Uterus (tissue), 4 donors: ENCODE measurements around the gene RMND5B. TPM values are rescaled to one million over a fixed set of nuclear protein-coding genes. Genes with fewer than 3 reads are reported as not detected.
A peak's percentile ranks its signal among the peaks of the same experiment; 100 is the strongest.
"Not testable (repeated sequence)": the region's sequence is repeated elsewhere in the genome, so short reads cannot be mapped to it uniquely, and the experiment has no call there.

Experiments used
- DNase-seq, 2 donors: peaks; one replicate each; pipeline ENCODE4 v3.0.0-alpha.2; 2019 to 2020
- H3K27ac ChIP-seq, 2 donors: fragments of 200-600 bp; sonication (generic); 1 replicate in 1 of 2; 2 replicates in 1 of 2; pipeline ENCODE4 v1.5.1; 2016 to 2018
- H3K27me3 ChIP-seq, 2 donors: fragments of 200-600 bp; sonication (generic); one replicate each; pipeline ENCODE4 v1.5.1; 2018 to 2019; ENCODE audit warnings: control low read depth in 1 of 2
- H3K36me3 ChIP-seq, 2 donors: fragments of 200-600 bp; sonication (generic); one replicate each; pipeline ENCODE4 v1.5.1; 2019; ENCODE audit warnings: control low read depth in 1 of 2
- H3K4me1 ChIP-seq, 2 donors: fragments of 200-600 bp; sonication (generic); one replicate each; pipeline ENCODE4 v1.5.1; 2018 to 2019; ENCODE audit warnings: control low read depth in 1 of 2
- H3K4me3 ChIP-seq, 2 donors: fragments of 200-600 bp; sonication (generic); 1 replicate in 1 of 2; 2 replicates in 1 of 2; pipeline ENCODE4 v1.5.1; 2018 to 2019; ENCODE audit warnings: mild to moderate bottlenecking in 1 of 2
- H3K9me3 ChIP-seq, 2 donors: fragments of 200-600 bp; sonication (generic); one replicate each; pipeline ENCODE4 v1.5.1; 2019; ENCODE audit warnings: control low read depth in 1 of 2
- CTCF ChIP-seq, 4 experiments: fragments of 200-600 bp in 2 of 4; fragments of 450-650 bp in 2 of 4; sonication (generic) in 2 of 4; IDR thresholded peaks; one replicate each; pipeline ENCODE4 v1.5.1; 2016 to 2019; ENCODE audit warnings: antibody characterized with exemption in 4 of 4, mild to moderate bottlenecking in 2 of 4, moderate library complexity in 1 of 4
- POLR2A ChIP-seq, 2 donors: fragments of 450-650 bp; IDR thresholded peaks; one replicate each; pipeline ENCODE4 v1.6.1; 2016; ENCODE audit warnings: antibody characterized with exemption in 2 of 2, mild to moderate bottlenecking in 1 of 2, moderate library complexity in 1 of 2
- intact Hi-C: fragments of 100-400 bp; cut with DNase I; formaldehyde crosslinking; loops from one replicate; pipeline ENCODE4 v1.15.1; 2023; ENCODE audit warnings: low total_unique reads
- total RNA-seq, 4 donors: library from RNA; depleted of rRNA in 3 of 4; stranded (reverse); fragments of >200 nt in 3 of 4; gene quantifications; one replicate each; pipeline versions ENCODE4 v1.1.0 to v1.2.4, GENCODE V29; 2014 to 2023
- donor health status: DM: yes; HTN: yes; CAD: no.

The RMND5B gene
- total RNA-seq, result 10 to 100 TPM; 29.7 to 52.3 (median 39.9) TPM

GRCh38 chr5:178130576-178131445 lies at the start of gene RMND5B:
RMND5B (plus strand) TSS chr5:178131014; CDS start chr5:178138120, 7,106 bp downstream.
- Histone ChIP-seq H3K27ac (peak within 1 kb of the TSS; percentile 74 to 96), H3K36me3 (no peaks in the 10 kb centered on the region), H3K27me3 (no peaks in the 10 kb centered on the region), H3K4me1 (peaks cover 0 to 8% of the 10 kb centered on the region in 2 donors), H3K4me3 (peak within 1 kb of the TSS; percentile 55 to 79), H3K9me3 (no peaks in the 10 kb centered on the region)
- intact Hi-C loops, result no loop called here
- peak; percentile 74 to 87 for DNase-seq
- TF ChIP-seq CTCF (IDR thresholded peaks at IDR 0.05) (peak in 2 of 4 experiments; percentile 8 to 11), POLR2A (IDR thresholded peaks at IDR 0.05) (peak; percentile 51 to 77)

GRCh38 chr5:178081571-178082243 lies 49.1 kb upstream of the RMND5B start:
- H3K27me3 ChIP-seq, result no peaks in the 10 kb centered on the region

GRCh38 chr5:178083922-178084321 lies 46.9 kb upstream of the RMND5B start:
- no peaks in the 10 kb centered on the region for H3K27me3 ChIP-seq
- H3K9me3 ChIP-seq, result no peaks in the 10 kb centered on the region
- TF ChIP-seq POLR2A (IDR thresholded peaks at IDR 0.05) (no peak), CTCF (IDR thresholded peaks at IDR 0.05) (no peak)
- H3K36me3 ChIP-seq, result no peaks in the 10 kb centered on the region
- intact Hi-C loops, result no loop called here
- no peak for DNase-seq
- no peak overlapping the region for H3K27ac ChIP-seq
- H3K4me3 ChIP-seq, result no peak overlapping the region
- no peaks in the 10 kb centered on the region for H3K4me1 ChIP-seq

More at GRCh38 chr5:178081571-178082243, 49.1 kb upstream of the RMND5B start:
- intact Hi-C loops, result no loop called here
- Histone ChIP-seq H3K27ac (no peak overlapping the region), H3K36me3 (no peaks in the 10 kb centered on the region), H3K4me3 (no peak overlapping the region), H3K4me1 (no peaks in the 10 kb centered on the region), H3K9me3 (no peaks in the 10 kb centered on the region)
- no peak for DNase-seq
- TF ChIP-seq POLR2A (IDR thresholded peaks at IDR 0.05) (no peak), CTCF (IDR thresholded peaks at IDR 0.05) (no peak)

- H3K9me3 ChIP-seq, result no peaks in the 10 kb centered on the region
- TF ChIP-seq POLR2A (IDR thresholded peaks at IDR 0.05) (no peak), CTCF (IDR thresholded peaks at IDR 0.05) (no peak)
- H3K4me3 ChIP-seq, result no peak overlapping the region
- H3K27me3 ChIP-seq, result no peaks in the 10 kb centered on the region
- no peak overlapping the region for H3K27ac ChIP-seq
- H3K4me1 ChIP-seq, result no peaks in the 10 kb centered on the region
- intact Hi-C loops, result no loop called here
- no peaks in the 10 kb centered on the region for H3K36me3 ChIP-seq
- DNase-seq, result no peak
Measured at GRCh38 chr5:178085316-178085715, 45.5 kb upstream of the RMND5B start.

GRCh38 chr5:178086266-178086665 lies 44.5 kb upstream of the RMND5B start:
- H3K4me1 ChIP-seq, result no peaks in the 10 kb centered on the region
- peaks cover 0 to 4% of the 10 kb centered on the region in 2 donors for H3K9me3 ChIP-seq
- no peak overlapping the region for H3K27ac ChIP-seq
- no peaks in the 10 kb centered on the region for H3K36me3 ChIP-seq
- no peak for DNase-seq
- no peaks in the 10 kb centered on the region for H3K27me3 ChIP-seq
- H3K4me3 ChIP-seq, result no peak overlapping the region
- no peak for TF ChIP-seq POLR2A (IDR thresholded peaks at IDR 0.05)
- no peak for TF ChIP-seq CTCF (IDR thresholded peaks at IDR 0.05)
- intact Hi-C loops, result no loop called here

GRCh38 chr5:178087199-178087598 lies 43.6 kb upstream of the RMND5B start:
- H3K9me3 ChIP-seq, H3K27ac ChIP-seq, H3K4me3 ChIP-seq, DNase-seq, H3K27me3 ChIP-seq, H3K4me1 ChIP-seq, intact Hi-C loops, H3K36me3 ChIP-seq: not testable (repeated sequence)
